CD8-positive, alpha-beta memory T cell (primary cell): ENCODE results near the gene GINM1. TPM values are rescaled to one million over a fixed set of nuclear protein-coding genes. Genes with fewer than 3 reads are reported as not detected.

Experiments used
- CTCF ChIA-PET: fragments of 350-600 bp; sonication (Branson Sonifier 250); formaldehyde crosslinking; loops from one replicate; lab custom pipeline; 2021; ENCODE audit warnings: antibody characterized with exemption; lab: Charles Lee
- POLR2A ChIA-PET: fragments of 350-600 bp; sonication (Branson Sonifier 250); formaldehyde crosslinking; loops from one replicate; lab custom pipeline; 2021; ENCODE audit warnings: antibody characterized with exemption; lab: Charles Lee
- DNase-seq, 5 donors: peaks; one replicate each; pipeline versions ENCODE4 v3.0.0 to v3.0.0-alpha.2; 2020 to 2022; ENCODE audit warnings: mixed read lengths in 1 of 5
- H3K27ac ChIP-seq: one replicate; pipeline ENCODE4 v1.7.0; 2013; ENCODE audit warnings: low read depth, mild to moderate bottlenecking, low read length, moderate library complexity
- H3K27me3 ChIP-seq: 2 replicates; pipeline ENCODE4 v1.7.0; 2013; ENCODE audit warnings: low read length, mild to moderate bottlenecking; ENCODE audit not compliant: insufficient read depth, poor library complexity, severe bottlenecking
- H3K36me3 ChIP-seq: 2 replicates; pipeline ENCODE4 v1.7.0; 2013; ENCODE audit warnings: mild to moderate bottlenecking, low read length, moderate library complexity; ENCODE audit not compliant: insufficient read depth
- H3K4me1 ChIP-seq: 2 replicates; pipeline ENCODE4 v1.7.0; 2013; ENCODE audit warnings: mild to moderate bottlenecking, low read length, moderate library complexity; ENCODE audit not compliant: insufficient read depth
- H3K4me3 ChIP-seq: 2 replicates; pipeline ENCODE4 v1.7.0; 2013; ENCODE audit warnings: mild to moderate bottlenecking, low read length
- H3K9me3 ChIP-seq: 2 replicates; pipeline ENCODE4 v1.7.0; 2013; ENCODE audit warnings: mild to moderate bottlenecking, low read length
- H3K27ac Mint-ChIP-seq, 8 donors: one replicate each; pipeline ENCODE4 v1.8.0; 2020 to 2021; ENCODE audit warnings: mixed read lengths in 8 of 8, mild to moderate bottlenecking in 6 of 8, inconsistent platforms in 3 of 8, moderate library complexity in 3 of 8
- H3K27me3 Mint-ChIP-seq, 2 donors: one replicate each; pipeline ENCODE4 v1.8.0; 2020 to 2021; ENCODE audit warnings: mixed read lengths in 2 of 2, mild to moderate bottlenecking in 1 of 2, moderate library complexity in 1 of 2
- H3K36me3 Mint-ChIP-seq, 3 donors: one replicate each; pipeline ENCODE4 v1.8.0; 2020 to 2021; ENCODE audit warnings: mixed read lengths in 3 of 3, inconsistent platforms in 1 of 3, mild to moderate bottlenecking in 1 of 3
- H3K4me1 Mint-ChIP-seq, 3 donors: one replicate each; pipeline ENCODE4 v1.8.0; 2020 to 2021; ENCODE audit warnings: mixed read lengths in 3 of 3, inconsistent platforms in 1 of 3, mild to moderate bottlenecking in 1 of 3
- H3K4me3 Mint-ChIP-seq, 7 donors: one replicate each; pipeline ENCODE4 v1.8.0; 2020 to 2021; ENCODE audit warnings: mixed read lengths in 7 of 7, mild to moderate bottlenecking in 6 of 7, moderate library complexity in 4 of 7, inconsistent platforms in 2 of 7
- H3K9me3 Mint-ChIP-seq, 5 donors: one replicate each; pipeline ENCODE4 v1.8.0; 2020 to 2022; ENCODE audit warnings: mixed read lengths in 5 of 5, mild to moderate bottlenecking in 3 of 5, moderate library complexity in 2 of 5, inconsistent platforms in 1 of 5
- polyA plus RNA-seq: library from polyadenylated mRNA; unstranded; fragments of 300-500 nt; fragmentation: Illumina TruSeq; gene quantifications from one replicate; pipeline ENCODE4 v1.2.3, GENCODE V29; 2021
- total RNA-seq, 2 experiments: library from RNA; stranded (reverse); gene quantifications; one replicate each; pipeline ENCODE4 v1.2.3, GENCODE V29; 2021

Gene GINM1
- total RNA-seq (10 to 100 TPM; 20.4 to 20.5 TPM), polyA plus RNA-seq (24.7 TPM)

GRCh38 chr6:149565527-149566409 lies at the start of gene GINM1:
Gene GINM1, plus strand, starts transcription at chr6:149566375. Its CDS starts 40 bp downstream, at chr6:149566415.
- Mint-ChIP-seq H3K4me1 (peaks cover 17 to 42% (median 25%) of the 10 kb centered on the region in 3 donors), H3K36me3 (peaks cover 0 to 14% (median 0%) of the 10 kb centered on the region in 3 donors), H3K4me3 (peak within 1 kb of the TSS; percentile 91 to 99 (median 96)), H3K27ac (peak within 1 kb of the TSS; percentile 92 to 98 (median 96)), H3K27me3 (peaks cover 0 to 4% of the 10 kb centered on the region in 2 donors), H3K9me3 (no peaks in the 10 kb centered on the region)
- Histone ChIP-seq H3K27ac (peak within 1 kb of the TSS; percentile 83), H3K27me3 (no peaks in the 10 kb centered on the region), H3K9me3 (no peaks in the 10 kb centered on the region), H3K36me3 (no peaks in the 10 kb centered on the region), H3K4me3 (peak within 1 kb of the TSS; percentile 97), H3K4me1 (peaks cover 16% of the 10 kb centered on the region)
- POLR2A ChIA-PET = interaction anchor here (0.6 to 3.1 kb wide), 7 partner anchors 20 to 703 kb away, joined by 3 to 14 read pairs (median 3); partner anchors contain the start of genes LATS1 and PPIL4
- peak; percentile 90 to 96 (median 95) for DNase-seq
- CTCF ChIA-PET = interaction anchor here (0.6 to 4.6 kb wide), 6 partner anchors 15 to 313 kb away, joined by 3 to 51 read pairs (median 6); partner anchors contain the start of gene PPIL4

- peak overlapping the region in 3 of 8 donors; percentile 23 to 90 (median 87) for H3K27ac Mint-ChIP-seq
- Histone ChIP-seq H3K27me3 (no peaks in the 10 kb centered on the region), H3K36me3 (peaks cover 34% of the 10 kb centered on the region), H3K27ac (no peak overlapping the region), H3K9me3 (no peaks in the 10 kb centered on the region), H3K4me3 (no peak overlapping the region), H3K4me1 (no peaks in the 10 kb centered on the region)
- H3K36me3 Mint-ChIP-seq = peaks cover 4 to 79% (median 31%) of the 10 kb centered on the region in 3 donors
- H3K4me1 Mint-ChIP-seq = peaks cover 3 to 12% (median 7%) of the 10 kb centered on the region in 3 donors
- ChIA-PET POLR2A (no interaction called here), CTCF (interaction anchor here (0.9 kb wide), 1 partner anchor 67 kb away, joined by 3 read pairs; no protein-coding TSS in a partner anchor)
- no peaks in the 10 kb centered on the region for H3K27me3 Mint-ChIP-seq
- no peak for DNase-seq
- H3K4me3 Mint-ChIP-seq = no peak overlapping the region
- no peaks in the 10 kb centered on the region for H3K9me3 Mint-ChIP-seq
These were observed 36.5 kb upstream of the GINM1 start for GRCh38 chr6:149529650-149530049.

- no peak for DNase-seq
- CTCF ChIA-PET = no interaction called here
- H3K27me3 ChIP-seq = no peaks in the 10 kb centered on the region
- no peaks in the 10 kb centered on the region for H3K27me3 Mint-ChIP-seq
- peaks cover 8 to 19% (median 9%) of the 10 kb centered on the region in 3 donors for H3K4me1 Mint-ChIP-seq
- H3K9me3 Mint-ChIP-seq = no peaks in the 10 kb centered on the region
- POLR2A ChIA-PET = no interaction called here
- no peak overlapping the region for H3K4me3 Mint-ChIP-seq
- H3K36me3 Mint-ChIP-seq = peaks cover 8 to 82% (median 30%) of the 10 kb centered on the region in 3 donors
- no peaks in the 10 kb centered on the region for H3K9me3 ChIP-seq
- no peak overlapping the region for H3K27ac ChIP-seq
- no peaks in the 10 kb centered on the region for H3K4me1 ChIP-seq
- H3K27ac Mint-ChIP-seq = no peak overlapping the region
- H3K4me3 ChIP-seq = no peak overlapping the region
- peaks cover 47% of the 10 kb centered on the region for H3K36me3 ChIP-seq
These were observed 31.4 kb upstream of the GINM1 start for GRCh38 chr6:149534742-149535141.

GRCh38 chr6:149541139-149541538 lies 25.0 kb upstream of the GINM1 start:
- Histone ChIP-seq H3K27me3 (no peaks in the 10 kb centered on the region), H3K36me3 (peaks cover 25% of the 10 kb centered on the region), H3K9me3 (no peaks in the 10 kb centered on the region), H3K27ac (no peak overlapping the region), H3K4me3 (no peak overlapping the region), H3K4me1 (peaks cover 28% of the 10 kb centered on the region)
- Mint-ChIP-seq H3K9me3 (no peaks in the 10 kb centered on the region), H3K4me3 (no peak overlapping the region), H3K4me1 (peaks cover 42 to 56% (median 45%) of the 10 kb centered on the region in 3 donors), H3K27me3 (no peaks in the 10 kb centered on the region), H3K36me3 (peaks cover 5 to 69% (median 12%) of the 10 kb centered on the region in 3 donors), H3K27ac (no peak overlapping the region)
- ChIA-PET CTCF (no interaction called here), POLR2A (no interaction called here)
- no peak for DNase-seq

- H3K27me3 Mint-ChIP-seq = no peaks in the 10 kb centered on the region
- Histone ChIP-seq H3K4me3 (peak overlapping the region; percentile 100), H3K27ac (peak overlapping the region; percentile 100), H3K4me1 (peaks cover 34% of the 10 kb centered on the region), H3K27me3 (no peaks in the 10 kb centered on the region), H3K36me3 (no peaks in the 10 kb centered on the region), H3K9me3 (no peaks in the 10 kb centered on the region)
- H3K36me3 Mint-ChIP-seq = peaks cover 0 to 38% (median 2%) of the 10 kb centered on the region in 3 donors
- no peak for DNase-seq
- no peaks in the 10 kb centered on the region for H3K9me3 Mint-ChIP-seq
- ChIA-PET CTCF (interaction anchor here (1.1 to 4.6 kb wide), 8 partner anchors 8 to 793 kb away, joined by 3 to 51 read pairs (median 4); partner anchors contain the start of gene GINM1), POLR2A (interaction anchor here (0.6 to 2.7 kb wide), 7 partner anchors 21 to 220 kb away, joined by 4 to 13 read pairs (median 5); partner anchors contain the start of genes GINM1, LATS1 and ZC3H12D)
- peak overlapping the region; percentile 98 to 100 (median 99) for H3K4me3 Mint-ChIP-seq
- peaks cover 42 to 47% (median 44%) of the 10 kb centered on the region in 3 donors for H3K4me1 Mint-ChIP-seq
- H3K27ac Mint-ChIP-seq = peak overlapping the region; percentile 99 to 100 (median 100)
These were observed 21.4 kb upstream of the GINM1 start for GRCh38 chr6:149544646-149545257.

GRCh38 chr6:149545258-149545753 lies 20.9 kb upstream of the GINM1 start:
- H3K36me3 Mint-ChIP-seq = peaks cover 0 to 33% (median 2%) of the 10 kb centered on the region in 3 donors
- peak overlapping the region; percentile 100 for H3K4me3 ChIP-seq

More at GRCh38 chr6:149545258-149545753, 20.9 kb upstream of the GINM1 start:
- Histone ChIP-seq H3K36me3 (no peaks in the 10 kb centered on the region), H3K4me1 (peaks cover 34% of the 10 kb centered on the region), H3K27me3 (no peaks in the 10 kb centered on the region), H3K27ac (peak overlapping the region; percentile 100), H3K9me3 (no peaks in the 10 kb centered on the region)
- CTCF ChIA-PET = interaction anchor here (0.6 to 4.6 kb wide), 13 partner anchors 8 to 793 kb away, joined by 3 to 51 read pairs (median 3); partner anchors contain the start of gene GINM1
- POLR2A ChIA-PET = interaction anchor here (0.6 to 2.7 kb wide), 8 partner anchors 17 to 220 kb away, joined by 3 to 13 read pairs (median 5); partner anchors contain the start of genes GINM1, LATS1 and ZC3H12D
- no peaks in the 10 kb centered on the region for H3K9me3 Mint-ChIP-seq
- H3K4me1 Mint-ChIP-seq = peaks cover 42 to 47% (median 44%) of the 10 kb centered on the region in 3 donors
- peak; percentile 35 to 87 (median 81) for DNase-seq
- H3K27ac Mint-ChIP-seq = peak overlapping the region; percentile 99 to 100 (median 100)
- peak overlapping the region; percentile 98 to 100 (median 99) for H3K4me3 Mint-ChIP-seq
- no peaks in the 10 kb centered on the region for H3K27me3 Mint-ChIP-seq
